ENCODE measurements around the gene CACNG5.
"Not testable (repeated sequence)": the region's sequence is repeated elsewhere in the genome, so short reads cannot be mapped to it uniquely, and the experiment has no call there.

The CACNG5 gene

GRCh38 chr17:66849851-66850580 lies 15.1 kb downstream of the CACNG5 start:
- DNase-seq (ENCODE audit: low spot score): no peak

GRCh38 chr17:66850692-66851091 lies 15.8 kb downstream of the CACNG5 start:
- DNase-seq (ENCODE audit: low spot score): no peak

GRCh38 chr17:66855204-66855603 lies 20.3 kb downstream of the CACNG5 start:
- DNase-seq (ENCODE audit: low spot score): peak; percentile 59

DNA sequence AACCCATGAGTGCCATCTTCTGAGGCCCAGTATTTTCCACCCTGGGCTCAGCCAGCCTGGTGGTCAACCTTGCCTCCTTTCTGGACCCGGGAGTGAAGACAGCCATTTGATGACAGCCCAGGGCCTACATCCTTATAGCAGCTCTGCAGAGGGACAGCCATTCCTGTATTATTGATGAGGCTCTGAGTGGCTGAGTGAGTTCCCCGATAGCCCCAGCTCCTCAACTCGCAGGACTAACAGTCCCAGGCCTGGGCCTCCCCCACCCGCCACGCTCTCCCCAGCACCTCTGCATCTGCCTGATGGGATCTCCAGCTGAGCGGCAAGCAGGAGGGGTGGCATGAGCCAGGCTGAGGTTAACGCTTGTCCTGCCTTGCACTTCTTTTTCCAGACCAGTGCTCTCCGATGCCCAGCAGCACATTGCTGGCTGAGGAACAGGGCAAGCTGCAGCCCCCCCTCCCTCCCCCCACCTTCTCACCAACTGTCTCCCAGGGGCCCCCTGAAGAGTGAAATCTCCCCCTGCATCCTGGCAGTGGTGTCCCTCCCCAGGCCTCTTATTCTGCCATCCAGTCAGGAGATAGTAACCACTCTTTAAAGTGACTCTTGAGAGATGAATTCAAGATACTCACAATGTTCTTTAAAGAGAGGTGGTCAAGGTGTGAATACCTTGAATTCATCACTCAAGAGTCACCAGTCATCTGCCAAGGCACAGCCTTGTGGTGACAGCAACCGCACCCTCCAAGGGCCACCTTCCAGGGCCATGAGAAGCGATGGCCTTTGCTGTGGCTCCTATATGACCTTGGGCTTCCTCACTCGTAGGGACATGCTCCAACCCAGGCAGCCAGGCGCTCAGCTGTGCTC lies 23.5 kb downstream of the CACNG5 start:
- no peak for DNase-seq (ENCODE audit: low spot score)

DNA sequence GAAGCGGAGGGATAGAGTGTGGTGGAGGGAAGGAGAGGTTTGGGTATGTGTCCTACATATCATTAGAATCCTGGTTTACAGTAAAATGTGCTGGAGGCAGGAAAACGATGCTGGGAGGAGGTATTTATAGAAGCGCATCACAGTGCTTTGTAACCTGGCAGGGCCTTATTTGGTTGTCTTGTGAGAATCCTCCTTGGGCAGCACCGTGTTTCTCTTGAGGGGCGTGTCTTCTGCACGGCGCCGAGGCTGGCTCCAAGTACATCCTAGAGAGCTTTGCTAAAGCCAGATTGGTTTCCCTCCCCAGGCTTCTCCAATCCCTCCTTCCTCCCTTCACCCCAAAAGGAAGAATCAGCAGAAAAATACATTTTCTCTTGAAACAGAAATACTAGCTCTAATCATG lies 24.4 kb downstream of the CACNG5 start:
- no peak for DNase-seq (ENCODE audit: low spot score)

- DNase-seq (ENCODE audit: low spot score): no peak
Observed at GRCh38 chr17:66860204-66860603, 25.3 kb downstream of the CACNG5 start.

- DNase-seq (ENCODE audit: low spot score): no peak
Observed at GRCh38 chr17:66863820-66864219, 28.9 kb downstream of the CACNG5 start.

GRCh38 chr17:66865151-66865550 lies 30.2 kb downstream of the CACNG5 start:
- no peak for DNase-seq (ENCODE audit: low spot score)

DNA sequence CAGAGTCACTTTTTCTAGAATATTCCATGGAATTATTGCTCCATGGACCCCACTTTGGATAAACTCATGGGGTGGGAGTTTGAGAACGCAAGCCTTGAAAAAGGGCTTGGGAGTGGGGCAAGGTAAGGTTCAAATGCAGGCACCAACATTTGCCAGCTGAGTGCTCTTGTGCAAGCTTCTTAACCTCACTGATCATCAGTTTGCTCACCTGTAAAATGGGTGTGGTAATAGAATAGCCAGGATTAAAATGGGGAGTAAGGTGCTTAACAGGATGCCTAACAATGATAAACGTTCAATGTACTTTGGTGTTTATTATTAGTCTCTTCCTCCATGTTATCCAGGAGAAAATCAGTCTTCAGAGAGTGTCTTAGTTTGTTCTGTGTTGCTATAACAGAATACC lies 39.0 kb downstream of the CACNG5 start:
- no peak for DNase-seq (ENCODE audit: low spot score)

GRCh38 chr17:66884931-66885330 lies 50.0 kb downstream of the CACNG5 start:
- no peak for DNase-seq (ENCODE audit: low spot score)

DNA sequence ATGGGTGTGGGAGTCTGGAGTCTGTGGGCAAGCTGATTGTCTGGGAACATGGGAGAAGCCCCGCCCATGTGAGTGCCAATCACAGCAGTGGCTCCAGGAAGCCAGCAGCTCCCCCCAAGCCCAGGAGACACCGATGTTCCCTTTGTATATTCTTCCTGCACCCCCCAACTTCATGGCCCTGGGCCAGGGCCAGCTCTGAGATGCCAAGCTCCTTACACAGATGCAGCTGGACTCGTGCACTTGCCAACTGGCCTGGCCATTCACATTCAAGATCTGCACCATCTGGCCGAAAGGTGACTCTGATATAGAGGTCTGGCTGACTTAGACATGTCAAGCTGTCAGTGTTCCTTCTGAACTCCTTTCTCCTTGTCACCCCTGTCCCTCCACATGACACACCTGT lies 50.5 kb downstream of the CACNG5 start:
- no peak for DNase-seq (ENCODE audit: low spot score)

- DNase-seq (ENCODE audit: low spot score): no peak
Observed at GRCh38 chr17:66889480-66890230, 54.7 kb downstream of the CACNG5 start.

DNA sequence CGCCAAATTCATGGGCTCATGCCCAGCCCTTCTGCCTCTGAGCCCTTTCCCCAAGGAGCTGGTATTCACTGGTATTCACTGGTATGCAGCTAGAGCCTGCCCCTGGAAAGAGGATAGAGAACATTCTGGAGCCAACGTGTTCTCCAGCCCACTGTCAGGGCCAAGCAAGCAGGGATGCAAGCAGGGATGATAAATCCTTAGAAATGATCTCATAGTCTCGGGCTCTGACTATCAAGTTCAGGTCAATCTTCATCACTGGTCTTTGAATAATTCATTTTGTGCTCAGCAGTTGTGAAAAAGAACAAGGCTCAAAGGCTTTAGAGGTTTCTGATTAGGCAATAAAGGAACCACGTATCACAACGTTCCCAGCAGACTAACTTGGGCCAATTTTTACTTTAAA lies 57.3 kb downstream of the CACNG5 start:
- DNase-seq (ENCODE audit: low spot score): no peak

- DNase-seq (ENCODE audit: low spot score): no peak
Observed at GRCh38 chr17:66893382-66893781, 58.5 kb downstream of the CACNG5 start.

- no peak for DNase-seq (ENCODE audit: low spot score)
Observed at GRCh38 chr17:66893863-66894262, 58.9 kb downstream of the CACNG5 start.

- no peak for DNase-seq (ENCODE audit: low spot score)
Observed at GRCh38 chr17:66897141-66897540, 62.2 kb downstream of the CACNG5 start.

GRCh38 chr17:66898536-66898935 lies 63.6 kb downstream of the CACNG5 start:
- no peak for DNase-seq (ENCODE audit: low spot score)

- no peak for DNase-seq (ENCODE audit: low spot score)
Observed at GRCh38 chr17:66900126-66901010, 65.5 kb downstream of the CACNG5 start.

DNA sequence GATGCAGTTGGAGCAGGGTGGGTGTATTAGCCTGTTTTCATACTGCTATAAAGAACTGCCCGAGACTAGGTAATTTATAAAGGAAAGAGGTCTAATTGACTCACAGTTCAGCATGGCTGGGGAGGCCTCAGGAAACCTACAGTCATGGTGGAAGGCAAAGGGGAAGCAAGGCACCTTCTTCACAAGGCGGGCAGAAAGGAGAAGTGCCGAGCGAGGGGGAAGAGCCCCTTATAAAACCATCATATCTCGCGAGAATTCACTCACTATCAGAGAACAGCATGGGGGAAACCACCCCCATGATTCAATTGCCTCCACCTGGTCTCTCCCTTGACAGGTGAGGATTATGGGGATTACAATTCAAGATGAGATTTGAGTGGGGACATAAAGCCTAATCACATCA lies 68.4 kb downstream of the CACNG5 start:
- DNase-seq (ENCODE audit: low spot score): not testable (repeated sequence)

DNA sequence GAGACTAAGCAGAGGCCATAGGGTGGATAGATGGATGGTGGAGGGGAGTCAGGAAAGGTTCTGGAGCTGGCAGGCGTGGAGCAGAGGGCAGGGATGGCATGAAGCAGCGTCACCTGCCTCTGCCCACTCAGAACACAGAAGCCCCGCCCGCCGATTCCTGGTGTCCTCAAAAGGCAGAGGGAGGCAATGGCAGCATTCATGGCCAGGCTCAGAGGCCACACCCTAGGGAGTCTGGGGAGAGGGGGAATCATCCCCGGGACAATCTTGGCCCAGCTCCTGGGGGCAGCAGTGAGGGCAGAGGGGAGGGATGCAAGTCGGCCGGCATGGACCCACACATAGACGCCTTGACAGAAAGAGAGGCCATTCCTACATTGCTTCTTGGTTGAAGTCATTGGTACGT lies 68.9 kb downstream of the CACNG5 start:
- DNase-seq (ENCODE audit: low spot score): no peak

GRCh38 chr17:66904760-66905624 lies 70.1 kb downstream of the CACNG5 start:
- DNase-seq (ENCODE audit: low spot score): no peak

Data from iPS-NIHi11 (cell line).